Right atrium auricular region (tissue), 2 donors: ENCODE data around the gene AIFM2. TPM values are rescaled to one million over a fixed set of nuclear protein-coding genes. Genes with fewer than 3 reads are reported as not detected.

ENCODE experiments used
- DNase-seq: peaks from one replicate; pipeline ENCODE4 v3.0.0-alpha.2; 2019; ENCODE audit warnings: low spot score
- H3K27ac ChIP-seq, 2 donors: fragments of 200-600 bp; sonication (generic); 1 replicate in 1 of 2; 2 replicates in 1 of 2; pipeline ENCODE4 v1.5.1; 2016 to 2019
- H3K27me3 ChIP-seq, 2 donors: fragments of 200-600 bp; sonication (generic); one replicate each; pipeline versions ENCODE4 v1.5.1 to v1.6.0; 2017 to 2019
- H3K36me3 ChIP-seq: fragments of 200-600 bp; sonication (generic); one replicate; pipeline ENCODE4 v1.5.1; 2016
- H3K4me1 ChIP-seq, 2 donors: fragments of 200-600 bp; sonication (generic); one replicate each; pipeline versions ENCODE4 v1.5.1 to v1.6.0; 2017 to 2019
- H3K4me3 ChIP-seq, 2 donors: fragments of 200-600 bp; sonication (generic); 1 replicate in 1 of 2; 2 replicates in 1 of 2; pipeline ENCODE4 v1.5.1; 2017 to 2019; ENCODE audit warnings: mild to moderate bottlenecking in 1 of 2, moderate library complexity in 1 of 2
- H3K9me3 ChIP-seq, 2 donors: fragments of 200-600 bp; sonication (generic); one replicate each; pipeline ENCODE4 v1.5.1; 2019
- total RNA-seq, 2 donors: library from RNA; depleted of rRNA; stranded (reverse); fragments of >200 nt; gene quantifications; one replicate each; pipeline ENCODE4 v1.1.0, GENCODE V29; 2016
- TF ChIP-seq, protein P1 (sequence below), 2 donors: fragments of 200-600 bp; sonication (generic); IDR thresholded peaks; one replicate each; pipeline ENCODE4 v1.5.1; 2019; ENCODE audit warnings: antibody characterized with exemption in 2 of 2

The AIFM2 gene
- total RNA-seq, 2 donors from 2014 or later = 6.2 to 12.0 TPM

- TF ChIP-seq, protein P1, sequence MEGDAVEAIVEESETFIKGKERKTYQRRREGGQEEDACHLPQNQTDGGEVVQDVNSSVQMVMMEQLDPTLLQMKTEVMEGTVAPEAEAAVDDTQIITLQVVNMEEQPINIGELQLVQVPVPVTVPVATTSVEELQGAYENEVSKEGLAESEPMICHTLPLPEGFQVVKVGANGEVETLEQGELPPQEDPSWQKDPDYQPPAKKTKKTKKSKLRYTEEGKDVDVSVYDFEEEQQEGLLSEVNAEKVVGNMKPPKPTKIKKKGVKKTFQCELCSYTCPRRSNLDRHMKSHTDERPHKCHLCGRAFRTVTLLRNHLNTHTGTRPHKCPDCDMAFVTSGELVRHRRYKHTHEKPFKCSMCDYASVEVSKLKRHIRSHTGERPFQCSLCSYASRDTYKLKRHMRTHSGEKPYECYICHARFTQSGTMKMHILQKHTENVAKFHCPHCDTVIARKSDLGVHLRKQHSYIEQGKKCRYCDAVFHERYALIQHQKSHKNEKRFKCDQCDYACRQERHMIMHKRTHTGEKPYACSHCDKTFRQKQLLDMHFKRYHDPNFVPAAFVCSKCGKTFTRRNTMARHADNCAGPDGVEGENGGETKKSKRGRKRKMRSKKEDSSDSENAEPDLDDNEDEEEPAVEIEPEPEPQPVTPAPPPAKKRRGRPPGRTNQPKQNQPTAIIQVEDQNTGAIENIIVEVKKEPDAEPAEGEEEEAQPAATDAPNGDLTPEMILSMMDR (IDR thresholded peaks at IDR 0.05) = no peak
- no peak for DNase-seq
- Histone ChIP-seq H3K36me3 (peaks cover 45% of the 10 kb centered on the region), H3K27me3 (no peaks in the 10 kb centered on the region), H3K4me1 (peaks cover 0 to 22% of the 10 kb centered on the region in 2 donors), H3K27ac (no peak overlapping the region), H3K4me3 (no peak overlapping the region), H3K9me3 (no peaks in the 10 kb centered on the region)
Measured at GRCh38 chr10:70148516-70148915, 15.9 kb upstream of the AIFM2 start.

GRCh38 chr10:70147259-70147625 lies 14.6 kb upstream of the AIFM2 start:
- H3K4me3 ChIP-seq = peak overlapping the region; percentile 59 to 73
- peak overlapping the region; percentile 87 to 91 for H3K27ac ChIP-seq
- no peak for DNase-seq
- no peaks in the 10 kb centered on the region for H3K9me3 ChIP-seq
- H3K36me3 ChIP-seq = peaks cover 32% of the 10 kb centered on the region
- H3K27me3 ChIP-seq = no peaks in the 10 kb centered on the region
- H3K4me1 ChIP-seq = peaks cover 0 to 22% of the 10 kb centered on the region in 2 donors
- TF ChIP-seq, protein P1 (IDR thresholded peaks at IDR 0.05) = no peak

- TF ChIP-seq, protein P1 (IDR thresholded peaks at IDR 0.05) = peak in 1 of 2 donors; percentile 74
- Histone ChIP-seq H3K27ac (peak within 1 kb of the TSS; percentile 87 to 91), H3K4me1 (peaks cover 0 to 22% of the 10 kb centered on the region in 2 donors), H3K9me3 (no peaks in the 10 kb centered on the region), H3K4me3 (peak within 1 kb of the TSS; percentile 59 to 73), H3K36me3 (peaks cover 27% of the 10 kb centered on the region), H3K27me3 (no peaks in the 10 kb centered on the region)
- DNase-seq = peak; percentile 98
Measured at GRCh38 chr10:70146489-70147258, 14.0 kb upstream of the AIFM2 start, which contains the start of gene TYSND1. Gene TYSND1 (minus strand): TSS chr10:70146700. CDS start chr10:70146586, 114 bp downstream.

- DNase-seq = peak; percentile 64
- TF ChIP-seq, protein P1 (IDR thresholded peaks at IDR 0.05) = peak in 1 of 2 donors; percentile 72
Measured at GRCh38 chr10:70145666-70146488, 13.3 kb upstream of the AIFM2 start.

GRCh38 chr10:70145166-70145665 lies 12.6 kb upstream of the AIFM2 start:
- no peaks in the 10 kb centered on the region for H3K9me3 ChIP-seq
- TF ChIP-seq, protein P1 (IDR thresholded peaks at IDR 0.05) = no peak
- peak overlapping the region; percentile 59 to 73 for H3K4me3 ChIP-seq
- no peak for DNase-seq
- peak overlapping the region; percentile 87 to 91 for H3K27ac ChIP-seq
- H3K27me3 ChIP-seq = no peaks in the 10 kb centered on the region
- H3K4me1 ChIP-seq = peaks cover 0 to 22% of the 10 kb centered on the region in 2 donors
- peaks cover 15% of the 10 kb centered on the region for H3K36me3 ChIP-seq

More at GRCh38 chr10:70145666-70146488, 13.3 kb upstream of the AIFM2 start:
- Histone ChIP-seq H3K27me3 (no peaks in the 10 kb centered on the region), H3K36me3 (peaks cover 21% of the 10 kb centered on the region), H3K27ac (peak overlapping the region; percentile 87 to 91), H3K9me3 (no peaks in the 10 kb centered on the region), H3K4me3 (peak overlapping the region; percentile 59 to 73), H3K4me1 (peaks cover 0 to 22% of the 10 kb centered on the region in 2 donors)
